GM13977 (cell line): ENCODE data around the gene PREX1.
A peak's percentile ranks its signal among the peaks of the same experiment; 100 is the strongest.

Experiments
- DNase-seq: peaks from one replicate; pipeline ENCODE4 v3.0.0; 2012; ENCODE audit warnings: low spot score
- in situ Hi-C: fragments of 300-500 bp; cut with MboI; formaldehyde crosslinking; loops from one replicate; pipeline ENCODE4 v1.12.0; 2022; ENCODE audit warnings: low sequenced_read_pairs, low pct_unique_long_range_greater_than_20kb, mixed read lengths, inconsistent platforms; ENCODE audit not compliant: unreplicated experiment
- TF ChIP-seq, protein P1 (sequence below): IDR thresholded peaks from 2 replicates; pipeline ENCODE4 v1.5.1; 2012; ENCODE audit warnings: mild to moderate bottlenecking, control low read depth; ENCODE audit not compliant: insufficient read depth; ENCODE audit errors: extremely low read depth, missing control alignments

Gene PREX1

DNA sequence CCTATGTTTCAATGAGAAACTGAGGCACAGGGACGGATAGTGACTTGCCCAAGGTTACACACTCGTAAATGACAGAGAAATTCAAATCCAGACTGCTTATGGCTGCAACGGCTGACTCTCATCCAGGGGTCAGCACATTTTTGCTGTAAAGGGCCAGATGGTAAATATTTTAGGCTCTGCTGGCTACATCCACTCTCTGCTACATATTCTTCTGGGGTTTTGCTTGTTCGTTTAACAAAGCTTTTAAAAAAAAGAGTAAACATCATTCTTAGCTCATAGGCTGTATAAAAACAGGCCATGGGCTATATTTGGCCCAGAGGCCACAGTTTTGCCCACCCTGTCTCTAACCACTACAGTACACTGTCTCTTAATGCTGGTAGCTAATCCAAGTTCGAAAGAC lies 103.4 kb downstream of the PREX1 start:
- in situ Hi-C loops, result no loop called here
- DNase-seq, result no peak
- TF ChIP-seq, protein P1, sequence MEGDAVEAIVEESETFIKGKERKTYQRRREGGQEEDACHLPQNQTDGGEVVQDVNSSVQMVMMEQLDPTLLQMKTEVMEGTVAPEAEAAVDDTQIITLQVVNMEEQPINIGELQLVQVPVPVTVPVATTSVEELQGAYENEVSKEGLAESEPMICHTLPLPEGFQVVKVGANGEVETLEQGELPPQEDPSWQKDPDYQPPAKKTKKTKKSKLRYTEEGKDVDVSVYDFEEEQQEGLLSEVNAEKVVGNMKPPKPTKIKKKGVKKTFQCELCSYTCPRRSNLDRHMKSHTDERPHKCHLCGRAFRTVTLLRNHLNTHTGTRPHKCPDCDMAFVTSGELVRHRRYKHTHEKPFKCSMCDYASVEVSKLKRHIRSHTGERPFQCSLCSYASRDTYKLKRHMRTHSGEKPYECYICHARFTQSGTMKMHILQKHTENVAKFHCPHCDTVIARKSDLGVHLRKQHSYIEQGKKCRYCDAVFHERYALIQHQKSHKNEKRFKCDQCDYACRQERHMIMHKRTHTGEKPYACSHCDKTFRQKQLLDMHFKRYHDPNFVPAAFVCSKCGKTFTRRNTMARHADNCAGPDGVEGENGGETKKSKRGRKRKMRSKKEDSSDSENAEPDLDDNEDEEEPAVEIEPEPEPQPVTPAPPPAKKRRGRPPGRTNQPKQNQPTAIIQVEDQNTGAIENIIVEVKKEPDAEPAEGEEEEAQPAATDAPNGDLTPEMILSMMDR, result no peak

DNA sequence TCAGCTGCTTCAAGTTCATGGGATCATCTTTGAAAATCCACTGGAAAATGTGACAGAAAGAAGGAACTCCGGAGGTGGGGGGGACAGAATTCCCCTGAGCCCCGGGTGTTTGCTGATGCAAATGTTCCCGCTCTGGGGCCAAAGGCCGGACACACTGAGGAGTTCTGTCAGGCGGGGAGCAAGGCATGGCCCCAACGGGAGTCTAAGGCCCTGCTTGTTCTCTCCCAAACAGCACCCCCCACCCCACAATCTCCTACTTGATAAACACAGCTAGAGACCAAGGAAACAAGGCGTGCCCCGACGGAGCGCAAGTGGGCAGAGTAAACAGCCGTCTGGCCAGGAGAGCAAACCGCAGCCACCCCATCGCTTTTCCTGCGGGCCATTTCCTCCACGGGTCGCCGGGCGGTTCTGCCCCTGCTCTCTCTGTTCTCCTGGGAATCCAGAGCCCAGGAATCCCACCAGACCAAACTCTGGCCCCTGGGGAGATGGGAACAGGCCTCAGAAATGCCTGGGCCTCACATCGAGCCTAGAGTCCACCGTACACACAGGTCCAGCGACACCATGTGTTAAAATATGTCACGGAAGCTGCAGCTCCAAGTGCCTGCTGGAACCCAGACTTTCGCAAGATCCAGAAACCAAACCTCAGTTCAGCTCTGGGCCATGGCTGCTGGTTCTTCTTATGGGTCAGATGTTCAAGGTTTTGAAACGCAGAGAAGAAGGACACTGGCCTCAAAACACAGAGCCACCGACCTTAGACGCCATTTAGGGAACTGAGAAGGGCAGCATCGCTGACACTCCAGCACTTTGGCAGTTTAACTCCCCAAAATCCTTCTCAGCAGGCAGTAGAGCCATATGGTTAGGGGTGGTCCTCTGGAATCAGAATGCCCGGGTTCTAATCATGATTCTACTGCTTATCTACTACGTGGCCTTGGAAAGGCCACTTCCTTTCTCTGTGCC lies 104.2 kb downstream of the PREX1 start:
- no peak for DNase-seq
- TF ChIP-seq, protein P1, result no peak
- in situ Hi-C loops, result no loop called here

DNA sequence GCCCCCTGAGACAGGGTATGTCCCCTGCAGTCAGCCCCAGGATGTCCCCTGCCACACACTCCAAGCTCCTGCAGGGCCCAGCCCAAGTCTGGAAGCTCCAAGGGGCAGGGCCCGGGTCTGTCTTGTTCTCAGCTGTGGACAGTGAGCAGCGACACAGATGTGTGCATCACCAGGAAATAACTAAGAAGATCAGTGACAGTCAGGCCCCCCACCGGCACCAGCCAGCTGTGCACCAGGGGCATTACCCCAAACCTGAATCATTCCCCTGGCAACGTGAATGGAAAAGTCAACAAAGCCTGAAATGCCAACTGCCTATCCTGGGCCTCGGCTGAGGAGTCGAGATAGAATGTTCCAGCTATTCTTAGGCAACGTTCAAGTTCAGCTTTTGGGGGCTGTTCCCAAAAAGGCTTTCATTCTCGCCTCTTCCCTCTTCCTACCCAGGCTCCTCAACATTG lies 105.0 kb downstream of the PREX1 start:
- TF ChIP-seq, protein P1, result peak; percentile 4
- DNase-seq, result no peak
- in situ Hi-C loops, result no loop called here

DNA sequence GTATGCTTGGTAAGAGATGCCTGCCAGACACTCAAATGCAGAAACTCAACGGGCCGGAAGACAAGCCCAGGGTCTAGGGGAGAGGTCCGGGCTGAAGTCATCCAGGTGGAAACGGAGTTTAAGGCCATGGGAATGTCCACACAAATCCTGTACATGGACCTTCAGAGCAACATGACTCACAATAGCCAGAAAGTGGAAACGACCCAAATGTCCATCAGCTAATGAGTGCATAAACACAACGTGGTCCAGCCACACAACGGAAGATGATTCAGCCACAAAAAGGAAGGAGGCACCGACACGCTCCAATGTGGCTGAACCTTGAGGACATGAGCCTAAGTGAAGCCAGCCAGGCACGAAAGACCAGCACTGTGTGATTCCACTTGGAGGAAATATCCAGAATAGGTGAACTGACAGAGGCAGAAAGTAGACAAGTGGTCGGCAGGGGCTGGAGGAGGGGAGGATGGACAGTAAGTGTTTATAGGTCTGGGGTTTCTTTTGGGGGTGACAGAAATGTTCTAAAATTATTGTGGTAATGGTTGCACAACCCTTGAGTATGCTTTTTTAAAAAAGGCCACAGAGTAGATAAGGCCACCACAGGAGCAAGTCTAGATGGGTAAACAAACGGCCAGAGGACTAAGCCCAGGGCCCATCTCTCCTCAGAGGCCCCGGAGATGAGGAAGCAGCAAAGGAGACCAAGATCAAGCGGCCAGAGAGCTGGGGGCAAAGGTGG lies 105.6 kb downstream of the PREX1 start:
- in situ Hi-C loops, result no loop called here
- DNase-seq, result no peak
- TF ChIP-seq, protein P1, result no peak

DNA sequence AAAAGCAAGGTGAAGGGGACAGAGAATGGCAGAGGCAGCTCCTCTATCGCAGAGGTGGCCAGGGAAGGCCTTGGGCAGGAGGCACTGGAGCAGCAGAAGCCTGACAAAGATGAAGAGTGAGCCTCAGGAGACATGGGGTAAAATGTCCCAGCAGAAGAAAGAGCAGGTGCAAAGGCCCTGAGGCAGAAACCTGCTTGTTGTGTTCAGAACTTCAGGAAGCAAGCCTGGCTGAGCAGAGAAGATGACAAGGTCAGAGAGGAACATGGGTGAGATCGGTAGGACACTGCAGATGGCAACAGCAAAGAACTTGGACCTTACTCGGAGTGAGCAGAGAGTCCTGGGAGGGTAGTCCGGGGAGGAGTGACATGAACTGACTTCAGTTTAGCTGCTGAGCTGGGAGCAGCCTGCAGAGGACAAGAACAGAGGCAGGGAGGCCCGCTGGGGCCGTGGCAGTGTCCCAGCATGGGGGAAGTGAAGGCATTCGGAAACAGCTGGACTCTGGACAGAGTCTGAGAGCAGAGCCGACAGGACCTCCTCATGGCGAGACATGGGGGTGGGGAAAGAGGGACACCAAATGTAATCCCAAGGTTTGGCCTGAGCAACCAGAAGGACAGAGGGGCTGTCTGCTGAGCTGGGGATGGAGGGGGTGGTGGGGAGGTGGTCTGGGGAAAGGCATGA lies 106.3 kb downstream of the PREX1 start:
- TF ChIP-seq, protein P1, result no peak
- in situ Hi-C loops, result no loop called here
- no peak for DNase-seq

DNA sequence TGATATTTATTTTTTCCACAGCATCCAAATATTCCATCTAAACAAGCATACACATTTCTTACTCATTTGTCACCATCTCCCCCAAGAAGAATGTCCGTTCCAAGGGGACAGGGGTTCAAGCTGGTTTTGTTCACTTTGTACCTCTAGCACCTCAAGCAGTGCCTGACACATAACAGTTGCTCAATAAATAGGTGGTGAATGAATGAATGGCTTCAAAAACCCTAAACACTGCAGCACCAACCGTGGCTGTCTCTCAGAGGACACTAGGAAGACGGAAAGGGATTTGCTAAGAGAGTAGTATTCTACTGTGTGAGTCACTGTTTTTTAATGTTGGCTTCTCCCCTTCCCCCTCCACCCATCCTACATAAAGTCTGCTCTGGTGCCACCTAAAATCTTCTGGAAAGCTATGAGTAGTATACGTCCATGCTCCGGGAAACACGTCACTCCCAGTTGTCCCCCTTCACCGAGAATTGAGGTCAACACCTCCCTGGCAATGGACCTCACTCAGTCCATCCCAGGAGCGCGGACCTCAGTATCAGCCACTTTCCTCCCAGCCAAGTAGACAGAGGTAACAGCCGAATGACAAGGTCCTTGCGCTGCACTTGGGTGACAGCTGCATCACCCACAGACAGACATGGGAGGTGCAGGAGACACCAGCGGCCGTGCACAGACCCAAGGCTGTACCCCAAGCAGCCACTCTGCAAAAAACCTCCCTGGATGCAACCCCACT lies 107.4 kb downstream of the PREX1 start:
- in situ Hi-C loops, result no loop called here
- TF ChIP-seq, protein P1, result no peak

More for the DNA sequence above, 107.4 kb downstream of the PREX1 start:
- no peak for DNase-seq
